Stromal cell of bone marrow (primary cell): ENCODE data around the gene HDAC4.

ENCODE experiments used
- DNase-seq: peaks from one replicate; pipeline ENCODE4 v3.0.0-alpha.2; 2012; ENCODE audit warnings: low read depth

The HDAC4 gene

GRCh38 chr2:239326831-239327535, 73.8 kb downstream of the HDAC4 start:
- no peak for DNase-seq

GRCh38 chr2:239324456-239324855, 76.4 kb downstream of the HDAC4 start:
- DNase-seq: no peak

GRCh38 chr2:239323447-239323846, 77.4 kb downstream of the HDAC4 start:
- no peak for DNase-seq

- no peak for DNase-seq
Measured at GRCh38 chr2:239322416-239323086, 78.3 kb downstream of the HDAC4 start.

- no peak for DNase-seq
Measured at GRCh38 chr2:239321596-239322415, 79.0 kb downstream of the HDAC4 start.

- DNase-seq: no peak
Measured at GRCh38 chr2:239318790-239319661, 81.8 kb downstream of the HDAC4 start.

GRCh38 chr2:239318151-239318611, 82.6 kb downstream of the HDAC4 start:
- no peak for DNase-seq

- DNase-seq: peak; percentile 36
Measured at GRCh38 chr2:239316562-239317465, 84.0 kb downstream of the HDAC4 start.

- DNase-seq: no peak
Measured at GRCh38 chr2:239315308-239315707, 85.5 kb downstream of the HDAC4 start.

- DNase-seq: no peak
Measured at GRCh38 chr2:239313776-239314175, 87.0 kb downstream of the HDAC4 start.

- no peak for DNase-seq
Measured at GRCh38 chr2:239312741-239313667, 87.8 kb downstream of the HDAC4 start.

GRCh38 chr2:239312081-239312511, 88.7 kb downstream of the HDAC4 start:
- DNase-seq: no peak

GRCh38 chr2:239311132-239312040, 89.4 kb downstream of the HDAC4 start:
- no peak for DNase-seq

GRCh38 chr2:239310401-239311061, 90.3 kb downstream of the HDAC4 start:
- DNase-seq: no peak

- no peak for DNase-seq
Measured at GRCh38 chr2:239309398-239310245, 91.2 kb downstream of the HDAC4 start.

- peak; percentile 66 for DNase-seq
Measured at GRCh38 chr2:239308661-239309397, 92.0 kb downstream of the HDAC4 start.
